HG02885 (cell line): ENCODE measurements around the gene ATP10B.
A peak's percentile ranks its signal among the peaks of the same experiment; 100 is the strongest.

Experiments used
- ATAC-seq: cut with Tn5 transposase; IDR thresholded peaks from one replicate; pipeline ENCODE4 v1.9.1; 2021; ENCODE audit warnings: mild to moderate bottlenecking; ENCODE audit not compliant: unreplicated experiment, poor library complexity

Gene ATP10B

DNA sequence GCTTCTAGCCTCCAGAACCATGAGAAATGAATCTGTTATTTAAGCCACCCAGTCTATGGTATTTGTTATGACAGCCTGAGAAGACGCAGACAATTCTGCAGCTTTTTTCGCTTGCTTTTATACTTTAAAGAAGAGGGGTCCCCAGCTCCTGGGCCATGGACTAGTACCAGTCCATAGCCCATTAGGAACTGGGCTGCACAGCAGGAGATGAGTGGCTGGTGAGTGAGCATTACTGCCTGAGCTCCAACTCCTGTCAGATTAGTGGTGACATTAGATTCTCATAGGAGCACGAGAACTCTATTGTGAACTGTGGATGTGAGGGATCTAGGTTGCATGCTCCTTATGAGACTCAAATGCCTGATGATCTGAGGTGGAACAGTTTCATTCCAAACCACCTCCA, 278.7 kb downstream of the ATP10B start:
- ATAC-seq: no peak

DNA sequence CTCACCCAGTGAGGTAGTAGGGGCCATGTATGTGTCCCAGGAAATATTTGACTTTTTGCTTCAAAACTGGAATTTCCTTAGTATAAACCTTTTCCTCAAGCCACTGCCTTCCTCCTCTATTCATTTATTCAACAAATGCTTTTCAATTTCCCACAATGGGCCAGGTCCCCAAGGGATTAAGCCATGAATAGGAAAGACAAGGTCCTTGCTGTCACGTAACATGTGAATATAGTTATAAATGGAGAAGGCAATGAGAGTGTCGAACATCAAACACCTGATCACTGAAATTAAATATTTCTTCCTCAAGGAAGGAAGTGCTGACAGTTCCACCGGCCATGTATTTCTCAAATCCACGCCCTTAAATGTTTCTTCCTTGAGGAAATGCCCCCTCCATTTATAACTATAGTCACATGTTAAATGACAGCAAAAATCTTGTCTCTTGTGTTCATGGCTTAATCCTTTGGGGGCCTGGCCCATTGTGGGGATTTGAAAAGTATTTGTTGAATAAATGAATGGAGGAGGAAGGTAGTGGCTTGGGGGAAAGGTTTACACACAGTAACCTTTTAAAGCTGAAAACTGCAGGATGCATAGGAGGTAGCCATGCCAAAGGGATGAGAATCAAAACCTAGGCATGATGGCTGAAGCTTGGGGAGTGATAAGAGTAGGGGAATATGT, 284.8 kb downstream of the ATP10B start:
- ATAC-seq: no peak

DNA sequence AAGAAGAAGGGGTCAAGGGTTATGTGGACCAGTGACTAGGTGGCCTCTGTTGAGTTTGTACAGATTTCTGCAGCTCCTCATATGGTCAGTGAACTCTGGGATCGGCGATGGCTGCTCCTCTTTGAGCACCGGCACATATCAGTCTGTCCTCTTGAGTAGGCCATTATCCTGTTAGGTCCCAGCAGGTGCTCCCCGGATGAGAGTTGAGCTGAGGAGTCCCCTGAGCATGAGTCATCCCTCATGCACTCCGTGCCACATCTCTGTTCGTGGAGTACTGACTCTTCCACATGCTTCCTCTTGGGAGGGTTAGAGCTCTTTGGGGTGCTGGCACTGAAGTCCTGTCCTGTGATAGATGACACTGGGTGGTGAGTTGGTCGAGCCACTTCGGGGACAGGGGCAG, 286.6 kb downstream of the ATP10B start:
- ATAC-seq: no peak

DNA sequence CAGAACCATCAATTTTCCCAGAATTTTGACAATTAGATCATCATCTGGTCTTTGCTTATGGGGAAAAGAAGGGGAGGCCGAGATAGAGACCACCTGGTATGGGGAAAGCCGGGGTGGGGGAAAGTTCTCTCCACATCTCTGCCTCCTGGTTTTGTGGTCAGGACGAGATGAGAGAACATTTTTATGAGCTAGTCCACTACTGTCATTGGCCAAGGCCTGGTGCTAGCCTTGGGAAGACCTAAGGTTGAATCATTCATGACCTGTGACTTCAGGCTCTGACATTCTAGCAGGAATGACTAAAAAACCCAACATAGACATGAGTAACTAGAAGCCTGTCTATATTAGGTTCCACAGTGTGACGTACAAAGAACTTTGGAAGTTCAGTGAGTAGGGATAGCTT, 295.2 kb downstream of the ATP10B start:
- ATAC-seq: no peak

DNA sequence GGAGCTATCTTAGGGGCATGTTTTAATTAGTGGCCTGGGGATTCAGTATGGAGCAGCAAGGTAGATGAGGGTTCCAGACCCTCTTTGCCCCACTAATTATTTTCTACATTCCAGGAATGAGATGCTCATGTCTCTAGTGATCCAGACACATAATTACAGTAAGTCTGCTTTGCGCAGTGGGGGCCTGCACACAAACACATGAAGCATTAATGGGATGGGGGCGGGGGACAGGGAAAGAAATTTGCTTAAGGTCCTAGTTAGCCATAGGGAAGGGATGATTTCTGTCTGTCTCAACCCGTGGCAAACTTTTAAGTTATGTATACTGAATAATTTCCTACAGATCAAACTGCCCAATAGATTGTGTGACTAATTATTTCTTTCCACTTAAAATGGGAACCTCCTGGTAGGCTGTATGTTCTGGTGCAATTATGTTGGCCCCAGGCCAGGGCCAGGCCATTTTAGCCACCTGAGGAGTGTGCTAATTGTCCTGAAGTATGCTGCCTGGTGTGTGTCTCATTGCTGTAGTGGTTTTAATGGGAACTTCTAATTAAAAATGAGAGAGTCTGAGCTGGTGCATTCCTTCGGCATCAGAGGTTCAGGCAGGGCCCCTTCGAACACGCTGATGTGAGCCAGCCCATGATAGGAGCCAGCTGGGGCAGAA, 295.9 kb downstream of the ATP10B start:
- ATAC-seq: no peak

DNA sequence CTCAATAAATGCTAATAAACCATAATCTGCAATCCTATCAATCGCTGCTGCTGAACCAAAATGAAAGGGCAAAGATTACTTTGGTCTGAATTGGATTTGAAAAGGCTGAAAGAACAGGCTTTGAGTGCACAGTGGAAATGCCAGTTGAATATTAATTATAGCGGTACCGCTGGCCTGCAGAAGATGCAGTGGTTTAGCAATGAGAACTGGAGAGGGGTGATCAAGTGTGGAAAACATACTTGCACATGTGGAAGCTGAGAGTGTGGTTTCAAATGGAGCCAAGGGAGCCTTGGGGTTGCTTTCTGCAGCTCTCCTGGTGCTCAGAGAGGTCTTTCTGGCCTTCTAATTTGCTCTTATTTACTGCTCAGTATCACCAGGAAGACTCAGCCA, 296.4 kb downstream of the ATP10B start:
- no peak for ATAC-seq

DNA sequence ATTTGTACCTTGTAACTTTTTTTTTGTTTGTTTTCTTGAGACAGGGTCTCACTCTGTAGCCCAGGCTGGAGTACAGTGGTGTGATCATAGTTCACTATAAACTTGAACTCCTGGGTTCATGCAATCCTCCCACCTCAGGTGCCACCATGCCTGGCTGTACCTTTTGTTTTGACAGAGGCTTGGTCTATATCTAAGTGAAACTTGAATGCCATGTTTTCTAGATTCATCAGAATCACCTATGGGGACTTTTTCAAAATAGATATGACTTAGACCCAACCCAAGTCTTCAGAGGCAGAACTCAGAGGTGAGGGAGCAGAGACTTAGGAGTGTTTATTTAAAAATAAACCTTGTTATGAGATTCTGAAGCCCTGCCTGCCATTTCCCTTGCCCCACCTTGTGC, 301.9 kb downstream of the ATP10B start:
- ATAC-seq: no peak

DNA sequence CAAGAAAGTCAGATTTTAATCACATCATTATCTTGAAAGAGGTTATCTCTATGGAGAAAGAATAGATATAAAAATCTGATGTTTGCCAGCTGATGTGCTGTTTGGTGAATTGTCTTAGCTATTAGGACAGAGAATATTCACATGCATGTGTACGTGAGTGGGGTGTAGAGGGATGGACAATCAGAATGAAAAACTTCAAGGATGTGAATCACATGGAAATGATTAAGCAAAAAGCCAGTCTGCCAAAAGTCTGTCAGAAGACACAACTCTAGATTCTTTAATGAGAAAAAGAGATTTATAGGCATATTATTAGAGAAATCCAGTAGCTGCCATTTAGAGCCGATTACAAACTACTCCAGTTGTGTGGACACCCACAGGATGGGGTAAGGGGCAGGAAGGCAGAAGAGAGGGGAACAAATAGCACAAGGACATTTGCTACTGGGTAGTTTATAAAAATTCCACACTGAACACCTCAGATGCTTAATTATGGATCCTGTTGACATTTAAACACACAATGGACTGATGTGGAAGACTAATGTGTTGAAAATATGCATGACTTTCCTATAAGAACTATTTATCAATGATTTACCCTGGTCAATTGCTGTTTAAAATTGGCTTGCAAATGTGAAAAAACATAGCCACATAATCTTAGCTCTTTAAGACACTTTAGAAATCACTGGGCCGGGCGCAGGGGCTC, 302.9 kb downstream of the ATP10B start:
- no peak for ATAC-seq

DNA sequence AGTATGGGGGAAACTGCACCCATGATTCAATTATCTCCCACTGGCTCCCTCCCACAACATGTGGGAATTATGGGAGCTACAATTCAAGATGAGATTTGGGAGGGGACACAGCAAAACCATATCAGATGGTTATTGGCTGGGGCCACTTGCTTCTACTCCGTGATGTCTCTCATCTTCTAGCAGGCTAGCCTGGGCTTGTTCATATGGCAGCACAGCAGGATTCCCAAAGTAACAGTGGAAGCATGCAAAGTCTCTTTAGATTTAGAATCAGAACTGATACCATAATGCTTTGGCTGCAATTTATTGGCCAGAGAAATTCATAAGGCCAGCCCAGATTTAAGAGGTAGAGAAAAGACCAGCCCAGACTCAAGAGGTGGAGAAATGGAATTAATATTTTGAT, 304.1 kb downstream of the ATP10B start:
- ATAC-seq: no peak

DNA sequence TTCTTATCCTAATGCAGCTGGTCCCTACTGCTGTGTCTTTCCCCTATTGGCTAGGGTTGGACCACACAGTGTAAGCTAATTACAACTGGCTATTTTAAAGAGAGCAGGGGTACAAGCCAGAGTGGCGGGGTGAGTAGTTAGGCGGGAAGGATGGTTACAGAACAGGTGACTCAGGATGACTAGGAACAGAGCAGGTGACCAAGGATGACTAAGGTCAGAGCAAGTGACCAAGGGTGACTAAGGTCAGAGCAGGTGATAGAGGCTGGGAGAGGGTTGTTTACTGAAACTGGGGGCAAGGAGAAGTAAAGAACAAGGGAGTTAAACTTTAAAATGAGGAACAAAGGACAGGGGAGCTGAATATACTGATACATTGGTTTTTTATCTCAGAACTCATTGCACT, 304.9 kb downstream of the ATP10B start:
- ATAC-seq: no peak

DNA sequence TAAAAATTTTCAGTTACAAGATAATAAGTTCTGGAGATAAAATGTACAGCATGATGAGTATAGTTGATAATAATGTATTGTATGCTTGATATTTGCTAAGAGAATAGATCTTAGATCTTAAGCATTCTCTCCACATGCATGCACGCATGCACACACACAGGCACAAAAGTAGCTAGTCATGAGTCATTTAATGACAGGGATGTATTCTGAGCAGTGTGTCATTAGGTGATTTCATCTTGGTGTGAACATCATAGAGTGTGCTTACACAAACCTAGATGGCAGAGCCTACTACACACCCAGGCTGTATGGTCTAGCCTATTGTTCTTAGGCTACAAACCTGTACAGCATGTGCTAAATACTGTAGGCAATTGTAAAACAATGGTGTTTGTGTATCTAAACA, 306.2 kb downstream of the ATP10B start:
- peak; percentile 40 for ATAC-seq

DNA sequence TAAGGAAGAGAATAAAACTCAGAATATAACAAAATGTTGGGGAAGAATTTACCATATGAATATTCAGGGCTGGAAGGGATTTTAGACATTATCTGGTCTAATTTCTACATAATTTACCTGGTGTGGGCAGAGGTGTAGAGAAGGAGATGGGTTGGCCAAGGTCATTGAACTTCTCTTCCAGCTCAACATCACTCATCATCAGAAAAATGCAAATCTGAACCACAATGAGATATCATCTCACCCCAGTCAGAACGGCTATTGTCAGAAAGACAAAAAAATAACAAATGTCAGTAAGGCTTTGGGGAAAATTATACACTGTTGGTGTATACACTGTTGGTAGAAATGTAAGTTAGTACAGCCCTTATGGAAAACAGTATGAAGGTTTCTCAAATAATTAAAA, 308.6 kb downstream of the ATP10B start:
- no peak for ATAC-seq

DNA sequence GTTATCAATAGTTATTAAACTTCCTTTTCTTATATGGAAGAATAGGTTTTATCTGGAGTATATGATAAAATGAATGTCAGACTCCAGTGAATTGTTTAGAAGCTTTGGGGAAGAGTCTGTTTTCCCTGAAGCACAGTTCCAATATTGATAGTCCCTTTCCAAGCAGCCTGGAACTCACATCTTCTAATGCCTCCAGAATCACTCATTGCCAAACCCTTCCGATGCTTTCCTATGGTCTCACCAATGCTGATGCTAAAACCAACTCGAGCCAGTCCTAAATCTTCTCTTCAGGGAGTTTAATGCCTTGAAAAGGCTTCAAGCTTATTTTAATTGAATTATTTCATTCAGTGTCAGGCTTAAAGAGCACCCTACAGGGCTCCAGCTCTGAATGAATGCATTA, 309.2 kb downstream of the ATP10B start:
- no peak for ATAC-seq

DNA sequence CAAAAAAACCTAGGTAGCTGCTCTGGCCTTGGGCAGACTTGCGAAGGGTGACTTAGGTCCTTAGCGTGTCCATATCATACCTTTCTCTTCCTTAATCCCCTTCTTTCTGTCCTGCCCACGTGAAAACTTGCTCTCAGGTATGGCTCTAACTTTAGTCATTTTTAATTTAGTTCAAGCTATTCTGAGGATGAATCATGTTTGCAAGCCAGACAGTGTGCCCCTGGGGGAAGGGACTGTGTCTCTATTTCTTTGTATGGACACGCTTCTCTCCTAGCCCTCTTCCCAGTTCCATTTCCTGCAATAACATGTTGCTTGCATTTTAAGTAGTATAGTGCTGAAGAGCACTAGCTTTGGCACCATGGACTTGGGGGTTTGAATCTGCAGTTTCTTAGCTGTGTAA, 309.7 kb downstream of the ATP10B start:
- ATAC-seq: no peak

DNA sequence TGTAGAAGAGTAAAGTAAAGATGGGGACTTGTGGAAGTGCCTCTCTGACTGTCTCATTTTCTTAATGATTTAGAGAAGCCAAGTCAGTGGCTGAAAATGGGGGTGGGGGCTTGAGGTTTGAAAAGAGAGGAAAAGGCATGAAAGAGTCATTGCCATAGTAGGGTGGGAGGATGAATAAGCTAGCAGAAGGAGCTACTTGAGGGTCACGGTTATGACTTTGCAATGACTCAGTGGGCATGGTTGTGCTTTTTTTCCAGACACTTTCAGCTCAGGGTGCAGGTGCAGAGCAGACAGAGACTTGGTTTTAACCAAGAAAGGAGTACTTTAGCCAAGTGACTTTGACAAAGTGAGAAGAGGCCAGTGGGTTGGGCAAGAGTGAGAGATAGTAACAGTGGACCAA, 312.6 kb downstream of the ATP10B start:
- peak; percentile 54 for ATAC-seq

DNA sequence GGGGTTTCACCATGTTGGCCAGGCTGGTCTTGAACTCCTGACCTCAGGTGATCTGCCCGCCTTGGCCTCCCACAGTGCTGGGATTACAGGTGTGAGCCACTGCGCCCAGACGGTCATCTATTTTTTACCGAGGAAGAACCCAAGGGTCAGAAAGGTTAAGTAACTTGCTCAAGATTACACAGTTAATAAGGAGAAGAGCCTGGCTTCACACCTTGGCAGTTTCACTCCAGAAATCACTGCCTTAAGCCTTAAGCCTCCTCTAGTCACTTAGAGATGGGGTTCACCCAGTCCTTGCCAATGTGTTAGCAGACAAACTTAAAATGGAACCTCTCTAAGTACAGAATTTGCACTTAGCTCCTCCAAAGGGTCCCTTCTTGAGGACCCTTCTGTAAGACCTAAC, 314.1 kb downstream of the ATP10B start:
- ATAC-seq: no peak

DNA sequence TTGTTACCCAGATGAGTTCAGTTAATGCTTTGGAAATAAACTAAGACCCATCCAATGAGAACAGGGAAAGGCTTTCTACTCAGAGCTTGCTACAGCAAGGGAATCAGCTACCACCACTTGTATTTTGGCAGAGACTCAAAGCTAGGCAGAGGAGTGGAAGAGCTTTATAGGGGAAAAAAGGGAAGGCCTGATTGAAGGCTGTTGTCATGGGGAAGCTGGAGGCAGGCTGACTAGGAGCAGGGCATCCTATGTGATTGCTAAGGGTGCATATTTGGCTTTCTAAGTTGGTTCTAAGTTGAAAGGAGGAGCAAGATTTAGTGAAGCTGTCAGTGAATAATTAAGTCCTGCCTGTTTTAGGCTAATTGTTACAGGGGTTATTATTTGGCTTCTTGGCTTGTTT, 314.9 kb downstream of the ATP10B start:
- ATAC-seq: no peak

DNA sequence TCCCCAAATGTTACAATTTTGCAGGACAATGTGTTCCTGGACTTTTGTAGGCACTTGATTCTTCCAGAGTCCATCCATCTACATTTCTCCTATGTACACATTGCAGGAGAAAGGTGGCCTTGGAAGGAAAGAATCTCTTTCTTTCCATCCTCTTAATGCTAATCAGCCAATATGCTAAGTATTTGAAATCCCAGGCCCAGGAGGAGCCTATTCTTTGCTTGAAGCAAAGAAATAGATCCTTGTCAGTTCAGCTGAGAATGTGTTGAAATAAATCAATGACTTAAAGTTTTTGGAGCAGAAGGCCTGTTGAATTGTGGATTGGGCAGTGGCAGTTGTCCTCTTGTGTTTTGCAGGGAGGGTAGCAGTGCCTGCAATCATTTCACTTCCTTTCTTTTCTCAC, 317.1 kb downstream of the ATP10B start:
- no peak for ATAC-seq

DNA sequence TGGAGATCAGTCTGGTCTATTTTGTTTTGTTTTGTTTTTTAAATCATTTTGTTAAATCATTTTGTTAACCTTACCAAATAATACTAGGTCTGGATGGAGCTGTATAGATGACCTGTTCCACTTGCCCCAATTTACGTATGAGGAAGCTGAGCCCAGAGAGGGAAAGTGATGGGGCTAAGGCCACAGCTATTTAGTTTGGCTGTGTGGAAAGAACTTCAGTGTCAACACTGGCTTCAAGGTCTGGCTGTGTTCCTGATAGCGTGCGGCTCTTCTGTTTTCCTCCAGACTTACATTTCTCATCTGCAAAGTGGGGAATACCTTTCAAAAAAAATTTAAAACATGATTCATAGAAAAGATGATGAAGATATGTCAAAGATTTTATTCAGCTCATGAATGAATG, 317.9 kb downstream of the ATP10B start:
- no peak for ATAC-seq

DNA sequence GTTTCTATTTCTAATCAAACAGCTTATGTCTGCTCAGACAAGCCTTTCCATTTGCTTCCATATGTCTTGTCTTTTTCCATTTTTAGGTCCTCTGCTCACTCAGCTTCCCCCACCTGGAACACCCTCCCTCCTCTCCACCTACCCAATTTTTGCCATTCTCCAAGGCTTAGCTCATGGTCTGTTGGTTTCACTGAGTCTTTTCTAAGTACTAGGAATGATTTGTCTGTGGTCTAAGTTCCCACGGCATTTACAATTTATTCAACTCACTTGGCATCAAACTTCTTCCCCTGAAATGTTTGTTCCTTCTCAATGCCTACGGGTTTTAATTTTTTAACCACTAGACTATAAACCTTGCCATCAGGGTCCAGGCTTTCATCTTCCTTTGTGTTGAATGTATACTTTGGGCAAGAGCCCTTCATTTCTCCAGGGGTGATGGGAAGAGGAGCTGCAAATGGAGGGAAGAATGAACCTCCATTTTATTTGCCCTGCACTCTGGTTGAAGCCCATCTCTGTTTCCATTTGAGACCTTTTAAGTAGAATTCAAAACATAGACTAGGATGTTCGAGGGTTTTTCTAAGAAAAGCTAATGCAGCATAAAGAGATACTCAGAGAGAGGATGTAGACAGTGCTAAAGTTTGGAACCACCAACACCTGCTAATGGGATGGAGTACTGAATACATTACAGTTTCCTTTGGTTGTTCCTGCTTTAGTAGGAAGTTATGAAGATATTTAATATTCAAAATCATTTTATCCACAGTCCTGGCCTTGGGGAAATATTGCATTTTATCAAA, 326.3 kb downstream of the ATP10B start:
- no peak for ATAC-seq

DNA sequence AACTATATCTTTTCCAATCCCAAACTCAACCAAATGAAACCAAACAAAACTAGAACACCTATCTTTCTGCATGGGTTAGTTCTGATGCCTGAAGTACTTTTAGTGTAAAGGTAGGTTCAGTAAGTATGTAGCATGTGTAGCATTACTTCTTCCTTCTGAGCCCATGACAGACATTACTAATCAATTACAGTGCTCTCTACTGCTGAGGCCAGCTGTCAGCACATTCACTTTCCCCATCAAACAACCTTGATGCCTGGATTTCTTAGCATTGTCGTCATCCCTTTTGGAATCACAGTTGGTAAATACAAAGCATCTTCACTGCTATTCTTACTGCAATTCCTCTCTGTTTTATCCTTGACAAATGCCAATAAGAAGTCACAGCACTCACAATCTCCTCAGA, 327.2 kb downstream of the ATP10B start:
- no peak for ATAC-seq
